GM18861 (cell line): Measurements from ENCODE around the gene CHEK2.
"Not testable (repeated sequence)": the region's sequence is repeated elsewhere in the genome, so short reads cannot be mapped to it uniquely, and the experiment has no call there.

Experiments used
- ATAC-seq: cut with Tn5 transposase; IDR thresholded peaks from one replicate; pipeline ENCODE4 v1.9.1; 2021; ENCODE audit not compliant: unreplicated experiment

CHEK2 gene

GRCh38 chr22:28741785-28742561 is at the start of gene CHEK2, which contains the start of gene HSCB:
CHEK2 (minus strand) TSS chr22:28741820; CDS start chr22:28734721, 7,099 bp downstream.
HSCB (plus strand) TSS chr22:28742039; CDS start chr22:28742096, 57 bp downstream.
- peak; percentile 91 for ATAC-seq

- ATAC-seq = no peak
Measured at GRCh38 chr22:28791124-28791523, 49.5 kb upstream of the CHEK2 start.

- ATAC-seq = no peak
Measured at GRCh38 chr22:28788601-28789000, 47.0 kb upstream of the CHEK2 start.

DNA sequence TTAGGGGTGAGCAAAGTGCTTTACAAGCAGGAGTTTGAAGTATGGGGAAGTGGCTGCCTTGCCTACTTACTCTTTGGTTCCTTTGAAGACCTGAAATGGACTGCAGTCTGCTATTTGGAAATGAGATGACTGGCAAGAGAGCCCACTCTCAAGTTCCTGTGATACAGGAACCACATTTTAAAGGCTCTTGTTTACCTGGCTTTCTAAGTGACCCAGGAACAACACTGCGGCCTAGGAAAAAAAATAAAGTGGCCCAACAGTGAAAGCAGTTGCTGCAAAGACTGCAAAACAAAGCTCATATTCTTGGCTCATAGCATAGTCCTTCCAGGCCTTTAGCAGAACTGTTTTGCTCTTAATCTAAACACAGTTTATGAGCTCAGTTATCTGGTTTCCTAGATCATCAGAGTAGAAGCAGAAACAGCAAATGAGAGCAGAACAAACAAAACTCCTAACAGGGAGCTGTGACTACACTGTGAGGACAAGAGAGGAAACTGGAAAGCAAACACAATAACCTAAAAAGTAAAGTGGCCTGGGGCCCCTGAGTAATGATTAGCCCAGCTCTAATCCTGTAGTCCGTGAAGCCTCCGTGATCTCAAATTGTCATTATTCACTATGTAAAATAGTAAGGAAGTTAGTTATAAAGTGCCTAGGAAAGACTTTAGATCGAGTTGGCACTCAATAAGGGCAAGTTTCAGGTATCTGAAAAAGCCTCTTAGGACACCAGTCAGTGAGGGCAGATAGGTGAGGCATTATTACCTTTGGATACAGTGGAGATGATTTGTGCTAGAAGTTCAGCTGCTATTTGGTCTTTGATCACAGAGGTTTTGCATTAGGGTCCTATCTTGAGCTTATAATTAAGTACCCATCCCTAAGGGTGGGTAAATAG is 42.4 kb upstream of the CHEK2 start:
- no peak for ATAC-seq

DNA sequence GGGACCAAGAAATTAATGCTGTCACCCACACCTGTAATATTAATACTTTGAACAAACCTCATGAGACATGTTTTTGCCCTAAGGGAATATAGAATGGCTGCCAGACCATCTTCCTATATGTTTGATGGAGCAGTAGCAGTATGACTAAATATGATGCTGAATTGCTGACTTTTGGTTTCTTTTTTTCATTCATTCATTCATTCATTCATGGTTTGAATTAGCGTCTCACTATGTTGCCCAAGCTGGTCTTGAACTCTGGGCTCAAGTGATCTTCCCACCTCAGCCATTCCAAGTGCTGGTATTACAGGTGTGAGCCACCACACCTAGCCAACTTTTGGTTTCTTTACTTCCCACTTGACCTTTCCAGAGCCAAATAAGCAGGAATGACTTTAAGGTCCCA is 38.7 kb upstream of the CHEK2 start:
- ATAC-seq = no peak

DNA sequence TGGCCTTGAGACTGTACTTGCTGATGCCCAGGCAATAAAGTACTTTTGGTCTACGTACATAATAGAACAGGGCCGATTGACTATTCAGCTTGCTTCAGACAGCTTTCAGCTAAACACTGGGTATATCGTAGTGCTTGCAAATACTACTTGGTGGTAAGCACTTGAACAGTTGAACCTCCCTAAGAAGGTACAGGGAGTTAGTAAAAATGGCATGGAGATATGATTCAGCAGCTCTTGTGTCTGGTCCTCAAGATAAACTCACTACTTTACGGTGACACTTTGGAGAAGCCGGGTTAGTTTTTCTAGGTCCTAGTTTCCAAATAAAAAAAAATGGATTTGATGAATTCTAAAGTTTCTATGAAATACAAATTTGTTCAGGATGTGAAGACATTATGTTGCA is 38.2 kb upstream of the CHEK2 start:
- no peak for ATAC-seq

DNA sequence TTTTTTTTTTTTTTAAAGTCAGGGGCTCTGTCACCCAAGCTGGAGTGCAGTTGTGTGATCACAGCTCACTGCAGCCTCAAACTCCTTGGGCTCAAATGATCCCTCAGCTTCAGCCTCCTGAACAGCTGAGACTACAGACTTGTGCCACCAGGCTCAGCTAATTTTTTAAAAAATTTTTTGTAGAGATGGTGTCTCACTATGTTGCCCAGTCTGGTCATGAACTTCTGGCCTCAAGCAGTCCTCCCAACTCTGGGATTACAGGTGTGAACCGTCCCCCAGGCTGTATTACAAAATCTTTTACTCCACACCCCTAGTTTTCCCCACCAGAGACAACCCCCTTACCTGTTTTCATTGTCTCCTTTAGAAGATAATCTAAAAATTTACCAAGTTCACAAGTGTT is 32.8 kb upstream of the CHEK2 start:
- ATAC-seq = no peak

DNA sequence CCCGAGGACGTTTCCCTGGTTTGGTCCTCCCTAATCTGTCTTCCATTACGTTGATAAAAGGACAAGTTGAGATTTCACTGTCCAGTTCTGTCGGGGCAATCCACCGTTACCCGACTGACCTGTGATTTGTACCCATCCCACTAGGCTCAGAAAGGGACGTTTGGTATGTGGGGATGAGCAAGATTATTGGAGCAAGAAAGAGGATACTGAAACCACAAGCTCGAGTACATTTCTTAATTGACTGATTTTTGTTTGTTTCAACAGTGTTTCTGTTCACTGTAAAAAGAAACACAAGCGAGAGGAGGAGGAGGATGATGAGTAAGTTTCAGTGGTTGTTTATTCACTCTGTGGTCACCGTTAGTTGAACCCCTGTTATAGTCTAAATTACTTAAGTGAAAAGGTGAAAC is 31.8 kb upstream of the CHEK2 start:
- peak; percentile 36 for ATAC-seq

DNA sequence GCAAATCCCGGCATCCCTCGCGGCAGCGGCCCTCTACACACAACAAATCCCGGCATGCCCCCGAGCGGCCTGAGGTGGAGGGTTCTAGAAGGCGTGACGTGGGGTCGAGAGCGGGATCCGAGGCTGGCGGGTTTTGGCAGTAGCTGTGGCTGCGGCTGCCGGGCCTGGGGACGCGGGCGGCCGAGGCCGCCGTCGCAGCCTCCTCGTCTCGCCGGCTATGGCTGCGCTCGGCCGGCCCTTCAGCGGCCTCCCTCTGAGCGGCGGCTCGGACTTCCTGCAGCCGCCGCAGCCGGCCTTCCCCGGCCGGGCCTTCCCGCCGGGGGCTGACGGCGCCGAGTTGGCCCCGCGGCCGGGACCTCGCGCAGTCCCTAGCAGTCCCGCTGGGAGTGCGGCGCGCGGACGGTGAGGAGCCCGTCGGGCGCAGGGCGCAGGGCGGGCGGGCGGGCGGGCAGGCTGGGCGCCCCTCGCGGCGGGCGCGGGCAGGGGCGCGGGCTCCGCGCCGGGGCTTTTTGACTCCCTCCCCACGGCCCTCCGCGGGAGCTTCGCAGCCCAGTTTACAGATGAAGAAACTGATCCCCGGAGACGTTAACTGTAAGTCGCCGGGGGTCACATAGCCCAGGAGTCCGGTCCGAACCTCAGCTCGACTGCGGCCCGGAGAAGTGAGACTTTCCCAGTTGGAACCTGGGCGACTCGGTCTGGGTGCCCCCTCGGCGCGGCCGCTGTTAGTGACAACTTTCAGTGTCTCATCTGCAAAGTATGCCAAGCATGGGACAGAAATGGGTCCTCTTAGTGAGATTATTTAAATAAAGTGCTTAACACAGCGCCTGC is 31.2 kb upstream of the CHEK2 start, which contains the start of gene CCDC117:
CCDC117 (plus strand) TSS at position 63 of the 828 bp plus-strand sequence; CDS start at position 218, 155 bp downstream.
- peak; percentile 68 for ATAC-seq

DNA sequence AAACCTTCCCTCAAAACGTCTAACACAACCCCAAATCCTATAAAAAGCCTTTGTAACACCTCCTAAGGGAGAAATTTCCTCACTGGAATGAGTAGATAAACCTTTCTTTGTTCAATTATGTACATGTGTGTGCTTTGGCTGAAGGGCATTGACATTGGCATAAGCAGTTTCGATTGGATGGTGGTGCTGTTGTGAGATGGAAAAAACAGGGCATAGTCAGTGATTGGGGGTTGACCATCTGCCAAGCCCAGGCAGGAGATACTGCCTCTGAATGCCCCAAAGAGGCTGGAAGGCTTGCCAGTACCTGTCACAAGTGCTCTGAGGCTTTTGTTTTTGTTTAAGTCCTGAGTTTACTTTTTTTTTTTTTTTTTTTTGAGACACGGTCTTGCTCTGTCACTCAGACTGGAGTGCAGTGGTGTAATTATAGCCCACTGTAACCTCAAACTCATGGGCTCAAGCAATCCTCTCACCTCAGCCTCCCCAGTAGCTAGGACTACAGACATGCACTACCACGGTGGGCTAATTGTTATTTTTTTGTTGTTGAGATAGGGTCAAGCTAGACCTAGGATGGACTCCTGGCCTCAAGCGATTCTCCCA is 29.7 kb upstream of the CHEK2 start:
- no peak for ATAC-seq

DNA sequence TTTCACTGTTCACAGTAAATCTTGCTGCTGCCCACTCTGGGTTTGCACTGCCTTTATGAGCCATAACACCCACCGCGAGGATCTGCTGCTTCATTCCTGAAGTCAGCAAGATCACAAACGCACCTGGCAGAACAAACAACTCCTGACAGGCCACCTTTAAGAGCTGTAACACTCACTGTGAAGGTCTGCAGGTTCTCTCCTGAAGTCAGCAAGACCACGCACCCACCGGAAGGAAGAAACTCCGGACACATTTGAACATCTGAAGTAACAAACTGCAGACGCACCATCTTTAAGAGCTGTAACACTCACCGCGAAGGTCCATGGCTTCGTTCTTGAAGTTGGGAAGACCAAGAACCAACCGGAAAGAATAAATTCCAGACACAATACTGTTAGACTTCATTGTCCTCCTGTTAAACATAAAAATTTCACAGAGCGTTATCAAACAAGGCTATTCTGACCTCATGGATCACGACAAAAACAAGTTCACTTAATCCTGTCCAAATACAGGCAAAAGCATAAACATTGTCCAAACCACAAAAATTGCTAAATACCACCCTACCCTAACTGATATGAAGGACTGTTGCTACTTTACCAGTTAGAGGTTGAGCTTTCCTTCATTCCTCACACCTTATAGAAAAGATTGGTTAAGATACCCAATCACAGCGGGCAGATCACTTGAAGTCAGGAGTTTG is 27.9 kb upstream of the CHEK2 start:
- ATAC-seq = no peak

DNA sequence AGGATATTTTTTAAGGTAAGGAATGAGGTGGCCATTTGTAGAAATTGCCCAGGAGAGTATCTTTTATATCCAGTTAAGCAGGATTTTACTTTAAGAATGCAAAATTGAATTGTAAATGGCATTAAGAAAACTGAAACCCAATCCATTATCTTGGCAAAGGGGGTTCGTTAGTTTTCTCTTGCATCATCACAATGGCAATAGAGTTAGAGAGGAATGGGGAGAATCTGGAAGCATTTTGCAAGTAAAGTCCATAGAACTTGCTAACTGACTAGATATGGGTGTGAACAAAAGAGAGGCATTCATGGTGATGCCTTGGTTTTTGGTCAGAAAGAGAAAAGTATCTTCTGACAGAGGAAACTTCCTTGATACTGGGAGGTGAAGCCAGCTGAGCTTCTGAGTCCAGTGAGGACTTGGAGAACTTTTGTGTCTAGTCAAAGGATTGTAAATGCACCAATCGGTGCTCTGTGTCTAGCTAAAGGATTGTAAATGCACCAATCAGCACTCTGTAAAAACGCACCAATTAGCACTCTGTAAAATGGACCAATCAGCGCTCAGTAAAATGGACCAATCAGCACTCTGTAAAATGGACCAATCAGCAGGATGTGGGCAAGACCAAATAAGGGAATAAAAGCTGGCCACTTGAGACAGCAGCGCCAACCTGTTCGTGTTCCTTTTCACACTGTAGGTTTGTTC is 27.2 kb upstream of the CHEK2 start:
- ATAC-seq = no peak

GRCh38 chr22:28766628-28767027 is 25.0 kb upstream of the CHEK2 start:
- ATAC-seq = no peak

GRCh38 chr22:28762000-28762399 is 20.4 kb upstream of the CHEK2 start:
- ATAC-seq = not testable (repeated sequence)

- ATAC-seq = no peak
Measured at GRCh38 chr22:28761449-28761755, 19.8 kb upstream of the CHEK2 start.

DNA sequence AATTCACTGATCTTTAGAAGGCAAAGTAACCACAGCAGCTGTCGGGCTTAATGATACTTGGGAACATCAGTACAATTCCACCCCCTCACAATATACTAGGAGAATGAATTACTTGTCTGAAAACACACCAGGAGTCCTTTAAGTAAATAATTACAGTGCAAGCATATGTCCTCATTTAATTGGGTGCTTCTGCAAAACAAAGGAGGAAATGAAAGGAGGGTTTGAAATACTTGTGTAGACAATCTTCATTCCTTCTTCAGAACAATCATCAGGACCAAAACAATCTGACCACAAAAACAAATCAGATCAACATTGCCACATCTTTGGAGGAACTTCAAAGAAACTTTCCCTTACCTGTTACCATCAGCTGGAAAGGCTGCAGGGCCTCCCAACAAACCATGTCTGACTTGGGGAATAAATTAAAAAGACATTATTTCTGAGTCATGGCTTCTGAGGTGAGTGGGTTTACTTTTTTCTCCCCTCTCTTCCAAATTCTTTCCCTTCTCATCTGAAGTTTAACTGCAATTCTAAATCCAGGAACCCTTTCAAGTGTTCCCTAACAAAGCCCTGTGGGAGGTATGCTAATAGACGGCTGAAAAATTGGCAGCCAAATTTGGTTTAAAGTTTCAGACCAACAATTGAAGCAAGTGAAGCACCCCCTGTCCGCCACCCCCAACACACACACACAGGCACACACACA is 18.4 kb upstream of the CHEK2 start:
- no peak for ATAC-seq

- ATAC-seq = not testable (repeated sequence)
Measured at GRCh38 chr22:28754512-28754911, 12.9 kb upstream of the CHEK2 start.

DNA sequence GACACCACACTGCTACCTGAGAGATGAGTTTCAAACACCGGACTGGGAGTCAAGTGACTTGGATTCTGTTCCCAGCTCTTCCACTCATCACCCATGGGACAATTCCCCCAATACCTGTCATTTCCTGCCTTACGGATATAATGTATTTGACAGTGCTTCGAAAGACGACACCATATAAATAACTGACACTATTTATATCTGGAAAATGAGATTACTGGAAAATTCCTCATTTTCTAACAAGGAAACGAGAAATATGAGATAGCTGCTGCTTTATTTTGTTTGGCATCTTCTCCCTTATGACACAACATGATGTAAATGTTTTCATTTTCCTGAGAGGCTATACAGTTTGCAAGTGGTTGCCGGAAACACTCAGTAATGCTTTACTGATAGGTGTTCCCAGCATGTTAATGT is 8.9 kb upstream of the CHEK2 start:
- no peak for ATAC-seq

DNA sequence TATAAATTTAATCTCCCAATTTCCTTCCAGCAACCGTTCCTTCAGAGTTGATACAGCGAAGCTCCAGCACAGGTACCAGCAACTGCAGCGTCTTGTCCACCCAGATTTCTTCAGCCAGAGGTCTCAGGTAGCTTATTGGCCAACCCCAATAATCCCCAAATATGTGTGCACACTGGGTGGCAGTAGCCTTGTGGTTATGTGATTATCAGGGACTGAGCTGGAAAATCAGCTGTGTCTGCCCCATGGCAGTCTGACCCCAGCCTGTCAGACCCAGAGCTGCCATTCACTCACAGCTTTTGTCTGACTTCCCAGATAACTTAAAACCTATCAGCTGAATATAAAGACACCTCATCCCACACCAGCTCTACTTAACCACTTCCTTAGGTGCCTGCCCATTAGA is 2.2 kb upstream of the CHEK2 start:
- ATAC-seq = no peak
